Measurements from ENCODE around the gene KRTAP16-1.

GRCh38 chr17:41271858-41272257 lies 37.3 kb downstream of the KRTAP16-1 start:
- TF ChIP-seq CENPX (CRISPR knock-in tag; IDR thresholded peaks at IDR 0.05) (no peak), FIP1L1 (IDR thresholded peaks at IDR 0.05; ENCODE audit: borderline replicate concordance, insufficient read depth, low read depth, low read length) (no peak), MLLT10 (CRISPR knock-in tag; IDR thresholded peaks at IDR 0.05) (no peak), ZMAT3 (CRISPR knock-in tag; conservative IDR thresholded peaks at IDR 0.05) (no peak), PHF8 (CRISPR knock-in tag; IDR thresholded peaks at IDR 0.05) (no peak)

Data from HepG2 (cell line).